22Rv1 (cell line): ENCODE data around the gene NOVA2.

Source experiments
- ZFX ChIP-seq: fragments of 450-650 bp; IDR thresholded peaks from 2 replicates; pipeline ENCODE4 v1.6.1; 2017; ENCODE audit warnings: antibody characterized with exemption, borderline replicate concordance
- TF ChIP-seq, protein P1 (sequence below): fragments of 450-650 bp; IDR thresholded peaks from 2 replicates; pipeline ENCODE4 v1.5.1; 2017; ENCODE audit warnings: mild to moderate bottlenecking

DNA sequence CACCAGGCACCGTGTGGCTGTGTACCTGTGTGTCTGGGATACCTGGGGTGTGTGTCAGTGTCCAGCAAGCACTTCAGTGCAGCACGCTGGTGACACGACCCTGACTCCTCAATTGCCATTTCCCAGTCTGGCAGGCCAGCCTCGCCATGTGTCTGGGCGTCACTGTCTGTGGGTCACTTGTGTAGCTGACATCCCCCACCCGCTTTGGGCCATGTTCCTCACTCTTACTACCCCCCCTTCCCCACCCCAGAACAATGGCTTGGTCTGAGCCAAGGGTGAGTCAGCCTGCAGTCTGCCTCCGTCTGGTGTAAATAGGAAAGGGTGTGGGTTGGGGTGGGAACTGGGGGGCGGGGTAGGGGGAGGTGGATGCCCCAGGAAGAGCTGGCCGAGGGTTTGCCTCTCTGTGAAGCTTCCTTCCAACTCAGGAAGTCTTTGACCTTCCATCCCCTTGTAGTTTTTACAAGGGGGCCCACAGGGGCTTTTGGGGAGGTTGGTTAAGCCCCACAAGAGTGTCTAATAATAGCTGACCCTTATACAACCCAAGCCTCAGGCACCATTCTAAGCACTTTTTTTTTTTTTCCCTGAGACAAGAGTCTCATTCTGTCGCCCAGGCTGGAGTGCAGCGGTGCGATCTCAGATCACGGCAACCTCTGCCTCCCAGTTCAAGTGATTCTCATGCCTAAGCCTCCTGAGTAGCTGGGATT lies 17.6 kb downstream of the NOVA2 start:
- TF ChIP-seq, protein P1, sequence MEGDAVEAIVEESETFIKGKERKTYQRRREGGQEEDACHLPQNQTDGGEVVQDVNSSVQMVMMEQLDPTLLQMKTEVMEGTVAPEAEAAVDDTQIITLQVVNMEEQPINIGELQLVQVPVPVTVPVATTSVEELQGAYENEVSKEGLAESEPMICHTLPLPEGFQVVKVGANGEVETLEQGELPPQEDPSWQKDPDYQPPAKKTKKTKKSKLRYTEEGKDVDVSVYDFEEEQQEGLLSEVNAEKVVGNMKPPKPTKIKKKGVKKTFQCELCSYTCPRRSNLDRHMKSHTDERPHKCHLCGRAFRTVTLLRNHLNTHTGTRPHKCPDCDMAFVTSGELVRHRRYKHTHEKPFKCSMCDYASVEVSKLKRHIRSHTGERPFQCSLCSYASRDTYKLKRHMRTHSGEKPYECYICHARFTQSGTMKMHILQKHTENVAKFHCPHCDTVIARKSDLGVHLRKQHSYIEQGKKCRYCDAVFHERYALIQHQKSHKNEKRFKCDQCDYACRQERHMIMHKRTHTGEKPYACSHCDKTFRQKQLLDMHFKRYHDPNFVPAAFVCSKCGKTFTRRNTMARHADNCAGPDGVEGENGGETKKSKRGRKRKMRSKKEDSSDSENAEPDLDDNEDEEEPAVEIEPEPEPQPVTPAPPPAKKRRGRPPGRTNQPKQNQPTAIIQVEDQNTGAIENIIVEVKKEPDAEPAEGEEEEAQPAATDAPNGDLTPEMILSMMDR: no peak
- no peak for TF ChIP-seq ZFX
